DMS114 treated with DMSO at 0.1 percent for 48 hours (cell line): ENCODE results near the gene SF3A1.
"Not testable (repeated sequence)": the region's sequence is repeated elsewhere in the genome, so short reads cannot be mapped to it uniquely, and the experiment has no call there.

ENCODE experiments used
- DNase-seq: peaks from one replicate; lab custom pipeline; 2025; ENCODE audit not compliant: unreplicated experiment; lab: John Stamatoyannopoulos, UW

Gene SF3A1

DNA sequence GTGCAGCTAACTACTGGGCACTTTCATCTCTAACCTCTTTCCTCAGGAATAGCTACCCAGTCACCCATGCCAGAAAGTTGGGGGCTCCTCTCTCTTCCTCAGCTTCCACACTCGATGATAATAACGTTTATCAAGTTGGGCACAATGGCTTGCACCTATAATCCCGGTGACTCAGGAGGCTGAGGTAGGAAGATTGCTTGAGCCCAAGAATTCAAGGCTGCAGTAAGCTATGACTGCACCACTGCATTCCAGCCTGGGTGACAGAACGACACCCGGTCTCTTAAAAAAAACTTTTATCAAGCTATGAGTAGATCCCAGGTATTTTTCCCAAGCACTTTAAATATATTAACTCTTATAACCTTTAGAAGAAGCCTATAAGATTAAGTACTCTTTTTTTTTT is 2.0 kb downstream of the SF3A1 start:
- no peak for DNase-seq

DNA sequence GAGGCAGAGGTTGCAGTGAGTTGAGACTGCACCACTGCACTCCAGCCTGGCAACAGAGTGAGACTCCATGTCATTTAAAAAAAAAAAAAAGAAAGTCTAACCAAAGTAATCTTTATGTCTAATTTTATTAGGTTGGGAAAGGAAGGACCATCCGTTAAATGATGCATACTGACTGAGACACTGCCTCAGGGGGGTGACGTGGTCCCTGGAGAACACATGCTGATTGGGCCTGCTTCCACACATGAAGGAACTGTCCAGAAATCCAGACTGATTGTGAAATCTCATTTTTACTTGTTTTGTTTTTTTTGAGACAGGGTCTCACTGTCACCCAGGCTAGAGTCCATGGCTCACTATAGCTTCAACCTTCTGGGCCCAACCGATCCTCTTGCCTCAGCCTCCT is 5.5 kb downstream of the SF3A1 start:
- no peak for DNase-seq

GRCh38 chr22:30348809-30349208 is 7.9 kb downstream of the SF3A1 start:
- DNase-seq: no peak

DNA sequence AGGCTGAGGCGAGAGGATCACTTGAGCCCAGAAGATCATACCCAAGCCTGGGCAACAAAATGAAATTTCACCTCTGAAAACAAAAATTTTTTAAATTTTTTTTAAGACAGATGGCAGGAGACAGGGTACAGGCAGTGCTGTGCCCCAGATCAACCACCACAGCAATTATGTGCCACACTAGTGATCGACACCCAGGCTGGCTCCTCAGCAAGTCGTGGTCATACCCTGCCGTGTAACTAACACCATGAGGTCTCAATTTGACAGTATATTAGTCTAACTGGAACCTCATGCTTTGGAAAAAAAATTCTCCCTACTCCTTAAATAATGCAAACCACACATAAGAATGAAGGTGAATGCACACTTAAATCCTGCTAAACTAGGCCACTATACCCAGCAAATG is 8.3 kb downstream of the SF3A1 start:
- no peak for DNase-seq

- no peak for DNase-seq
Measured at GRCh38 chr22:30347255-30347892, 9.3 kb downstream of the SF3A1 start.

DNA sequence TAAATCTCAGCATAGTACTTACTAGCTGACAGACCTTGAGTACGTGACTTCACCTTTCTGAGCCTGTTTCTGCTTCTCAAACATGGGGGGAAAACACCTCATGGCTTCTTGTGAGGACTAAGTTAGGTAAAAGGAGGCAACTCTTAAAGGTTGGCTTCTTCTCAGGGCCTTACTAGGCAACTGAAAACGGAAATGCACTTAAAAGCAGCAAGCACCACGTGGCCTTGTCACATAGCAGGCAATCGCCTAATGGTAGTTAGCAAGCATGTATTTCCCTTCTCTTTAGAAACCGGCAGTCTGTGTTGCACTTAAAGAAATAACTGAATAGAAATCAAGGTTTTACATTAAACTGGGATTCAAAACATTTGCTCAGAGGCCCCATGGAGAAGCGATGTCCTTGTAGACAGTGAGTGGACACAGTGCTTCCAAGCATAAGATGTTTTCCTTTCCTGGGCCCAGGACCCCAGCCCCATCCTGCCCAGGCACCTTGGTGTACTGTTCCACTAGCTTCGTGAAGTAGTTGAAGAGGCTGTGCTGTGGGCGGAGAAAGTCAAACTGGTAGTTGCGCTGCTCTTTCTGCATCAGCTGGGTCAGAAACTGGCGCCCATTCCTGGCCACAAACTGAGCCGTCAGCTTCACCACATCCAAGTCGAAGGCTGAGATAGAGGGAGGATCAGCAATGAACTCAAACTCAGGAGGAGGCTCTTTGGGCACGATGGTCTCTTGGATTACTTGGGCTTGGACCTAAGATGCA is 12.1 kb downstream of the SF3A1 start:
- DNase-seq: no peak

GRCh38 chr22:30340911-30341685 is 15.6 kb downstream of the SF3A1 start:
- no peak for DNase-seq

GRCh38 chr22:30338802-30339201 is 17.9 kb downstream of the SF3A1 start:
- no peak for DNase-seq

- DNase-seq: not testable (repeated sequence)
Measured at GRCh38 chr22:30338341-30338740, 18.4 kb downstream of the SF3A1 start.

DNA sequence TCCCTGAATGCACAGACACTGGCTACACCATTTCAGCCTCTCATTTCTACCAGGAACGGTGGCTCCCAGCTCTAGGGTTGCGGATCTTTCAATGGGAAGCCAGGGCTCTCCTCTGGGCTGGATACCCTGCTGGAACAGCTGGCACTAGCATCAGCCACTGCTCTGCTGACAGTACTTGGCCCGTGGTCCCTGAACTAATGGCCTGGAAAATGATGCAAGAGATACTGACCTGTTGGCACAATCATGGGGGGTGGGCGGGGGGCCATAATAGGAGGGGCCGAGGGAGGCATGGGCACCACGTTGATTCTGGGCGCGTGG is 19.3 kb downstream of the SF3A1 start:
- no peak for DNase-seq

GRCh38 chr22:30336752-30337460 is 19.8 kb downstream of the SF3A1 start:
- no peak for DNase-seq

DNA sequence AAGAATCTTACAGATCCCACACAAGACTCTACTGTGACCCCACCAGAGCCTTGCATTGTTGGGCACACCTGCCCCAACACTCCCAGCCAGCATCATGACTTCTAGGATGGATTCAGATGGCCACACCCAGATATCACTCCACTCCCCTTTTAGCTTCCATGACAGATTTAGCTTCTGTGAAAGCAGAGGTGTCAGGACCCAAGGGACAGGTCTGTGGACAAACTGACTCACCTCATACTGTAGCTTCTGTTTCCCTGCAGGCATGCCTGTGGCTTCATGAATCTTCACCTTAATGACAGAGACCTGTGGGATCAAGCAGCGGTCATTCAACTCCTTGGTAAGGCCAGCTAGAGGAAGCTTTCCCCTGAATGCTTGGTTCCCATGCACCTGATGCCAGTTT is 21.5 kb downstream of the SF3A1 start:
- no peak for DNase-seq

DNA sequence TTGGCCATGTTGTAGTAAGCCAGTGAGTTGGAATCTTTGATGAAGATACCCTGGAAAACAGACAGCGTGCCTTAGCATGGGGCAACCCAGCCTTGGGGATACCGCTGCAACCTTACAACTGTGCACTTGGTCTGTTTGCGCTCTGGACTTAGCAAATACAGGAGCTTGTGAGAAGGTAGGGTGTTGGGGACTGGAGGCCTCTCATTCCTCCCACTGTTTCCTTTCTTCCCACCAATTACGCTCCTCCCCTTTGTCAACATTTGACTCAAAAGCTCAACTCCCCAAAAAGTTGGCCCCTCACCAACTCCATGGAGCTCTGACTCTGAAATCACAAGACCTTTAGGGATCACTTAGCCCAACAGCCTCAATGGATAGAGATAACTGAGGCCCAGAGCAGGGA is 22.0 kb downstream of the SF3A1 start:
- DNase-seq: no peak

- DNase-seq: no peak
Measured at GRCh38 chr22:30333707-30334087, 23.0 kb downstream of the SF3A1 start.

GRCh38 chr22:30332994-30333706 is 23.5 kb downstream of the SF3A1 start:
- no peak for DNase-seq

GRCh38 chr22:30332551-30332950 is 24.1 kb downstream of the SF3A1 start:
- DNase-seq: no peak

DNA sequence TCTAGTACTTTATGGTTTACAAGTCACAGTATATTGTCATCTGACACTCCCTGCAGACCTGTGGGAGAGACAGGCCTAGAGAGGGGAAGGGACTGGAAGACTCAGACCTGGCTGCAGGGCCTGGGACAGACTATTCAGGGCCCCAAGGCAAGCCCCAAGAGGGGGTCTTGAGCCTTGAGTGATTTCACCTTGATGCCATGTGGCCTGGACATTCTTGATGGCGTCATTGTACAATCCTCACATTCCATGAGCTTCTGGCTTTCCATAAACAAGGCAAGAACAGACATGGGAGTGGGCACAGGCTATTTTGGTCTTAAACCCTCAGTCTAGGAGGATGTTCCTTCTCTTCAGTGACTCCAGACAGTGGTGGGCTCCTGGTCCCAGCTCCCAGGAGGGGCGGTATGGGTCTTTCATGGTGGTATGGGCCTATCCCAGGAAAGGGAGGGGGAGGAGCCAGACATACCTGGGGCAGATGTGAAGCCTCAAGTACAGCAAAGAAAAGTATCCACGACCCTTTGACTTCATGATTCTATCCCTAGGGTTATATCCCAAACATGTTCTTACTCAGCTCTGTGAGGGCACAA is 28.1 kb downstream of the SF3A1 start:
- DNase-seq: no peak

- no peak for DNase-seq
Measured at GRCh38 chr22:30327864-30328345, 28.8 kb downstream of the SF3A1 start.

- peak; percentile 69 for DNase-seq
Measured at GRCh38 chr22:30326706-30327362, 29.9 kb downstream of the SF3A1 start, which contains the start of gene TBC1D10A. TBC1D10A (minus strand) TSS chr22:30326941; CDS start chr22:30326881, 60 bp downstream.

DNA sequence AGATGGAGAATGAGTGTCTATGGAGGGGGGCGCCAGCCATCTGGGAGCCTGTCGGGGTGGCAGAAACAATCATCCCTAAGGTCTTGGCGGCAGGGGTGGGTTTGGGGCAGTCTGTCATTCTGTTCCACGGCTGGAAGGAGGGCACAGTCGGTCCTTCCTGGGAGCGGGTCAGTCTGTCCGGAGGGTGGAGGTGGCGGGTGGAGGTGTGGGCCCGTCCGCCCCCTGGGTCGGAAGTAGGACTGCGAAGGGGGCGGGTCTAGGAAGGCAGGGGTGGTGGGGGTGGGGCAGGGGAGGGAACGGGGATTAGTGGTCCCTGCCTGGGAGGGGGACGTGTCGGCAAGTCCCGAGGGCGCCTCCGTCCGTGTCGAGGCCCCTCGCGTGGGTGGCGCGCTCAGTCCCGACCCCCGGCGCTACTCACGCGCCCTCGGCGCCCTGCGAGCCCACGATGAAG is 30.4 kb downstream of the SF3A1 start:
- no peak for DNase-seq
